ENCODE data around the gene SKA1.
"Not testable (repeated sequence)": the region's sequence is repeated elsewhere in the genome, so short reads cannot be mapped to it uniquely, and the experiment has no call there.

Gene SKA1

DNA sequence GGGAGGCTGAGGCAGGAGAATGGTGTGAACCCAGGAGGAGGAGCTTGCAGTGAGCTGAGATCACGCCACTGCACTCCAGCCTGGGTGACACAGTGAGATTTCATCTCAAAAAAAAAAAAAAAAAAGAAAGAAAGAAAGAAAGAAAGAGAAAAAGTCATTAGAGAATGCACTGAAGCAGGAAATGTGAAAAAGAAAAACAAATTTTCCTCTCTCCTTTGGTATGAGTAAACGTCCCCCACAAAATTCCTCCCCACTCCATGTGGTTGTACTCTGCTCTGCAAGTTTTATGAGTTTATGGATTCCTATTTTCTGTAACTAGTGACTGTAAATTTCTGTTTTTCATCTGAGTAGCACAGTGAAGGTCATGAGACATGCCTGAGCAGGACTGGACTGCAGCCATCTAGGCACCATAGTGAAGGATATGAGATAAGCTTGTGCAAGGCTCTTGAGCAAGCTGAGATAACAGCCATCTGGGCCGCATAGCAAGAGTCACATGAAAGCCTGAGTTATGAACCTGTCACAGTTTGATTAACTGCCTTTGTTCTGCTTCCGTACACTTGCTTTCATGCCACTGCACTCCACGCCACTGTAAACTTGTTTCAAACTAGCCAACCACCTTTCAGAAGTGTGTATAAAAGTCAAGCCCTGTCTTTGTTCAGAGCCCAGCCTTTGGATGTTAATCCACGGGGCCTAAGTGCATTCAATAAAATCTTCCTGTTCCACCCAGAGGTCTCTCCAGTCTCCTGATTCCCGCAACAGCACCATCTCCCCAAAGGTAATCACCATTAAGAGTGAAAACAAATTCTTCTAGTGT lies 50.2 kb downstream of the SKA1 start:
- peak; percentile 42 for DNase-seq (ENCODE audit: low read depth)
- no peak overlapping the region for H3K4me3 ChIP-seq (ENCODE audit: control insufficient read depth, low read depth, low read length)
- TF ChIP-seq, protein P1, sequence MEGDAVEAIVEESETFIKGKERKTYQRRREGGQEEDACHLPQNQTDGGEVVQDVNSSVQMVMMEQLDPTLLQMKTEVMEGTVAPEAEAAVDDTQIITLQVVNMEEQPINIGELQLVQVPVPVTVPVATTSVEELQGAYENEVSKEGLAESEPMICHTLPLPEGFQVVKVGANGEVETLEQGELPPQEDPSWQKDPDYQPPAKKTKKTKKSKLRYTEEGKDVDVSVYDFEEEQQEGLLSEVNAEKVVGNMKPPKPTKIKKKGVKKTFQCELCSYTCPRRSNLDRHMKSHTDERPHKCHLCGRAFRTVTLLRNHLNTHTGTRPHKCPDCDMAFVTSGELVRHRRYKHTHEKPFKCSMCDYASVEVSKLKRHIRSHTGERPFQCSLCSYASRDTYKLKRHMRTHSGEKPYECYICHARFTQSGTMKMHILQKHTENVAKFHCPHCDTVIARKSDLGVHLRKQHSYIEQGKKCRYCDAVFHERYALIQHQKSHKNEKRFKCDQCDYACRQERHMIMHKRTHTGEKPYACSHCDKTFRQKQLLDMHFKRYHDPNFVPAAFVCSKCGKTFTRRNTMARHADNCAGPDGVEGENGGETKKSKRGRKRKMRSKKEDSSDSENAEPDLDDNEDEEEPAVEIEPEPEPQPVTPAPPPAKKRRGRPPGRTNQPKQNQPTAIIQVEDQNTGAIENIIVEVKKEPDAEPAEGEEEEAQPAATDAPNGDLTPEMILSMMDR (conservative IDR thresholded peaks at IDR 0.05; ENCODE audit: control insufficient read depth, insufficient read depth, low read depth, low read length), result no peak

DNA sequence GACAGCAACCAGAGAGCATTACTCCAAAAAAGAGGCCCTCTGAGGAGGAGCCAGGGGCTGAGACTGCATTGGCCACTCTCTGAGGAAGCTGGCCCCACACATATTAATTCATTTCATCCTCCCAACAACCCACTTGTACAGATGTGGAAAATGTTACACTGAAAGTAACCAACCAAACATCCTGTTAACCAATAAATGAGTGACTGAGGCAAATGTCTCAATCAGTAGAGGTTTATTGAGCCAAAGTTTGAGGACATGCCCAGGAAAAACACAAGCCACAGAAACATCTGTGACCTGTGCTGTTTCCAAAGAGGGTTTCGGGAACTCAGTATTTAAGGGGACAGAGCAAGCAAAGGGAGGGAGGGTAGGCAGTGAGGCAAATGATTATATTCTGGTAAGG lies 53.0 kb downstream of the SKA1 start:
- no peak for DNase-seq (ENCODE audit: low read depth)

DNA sequence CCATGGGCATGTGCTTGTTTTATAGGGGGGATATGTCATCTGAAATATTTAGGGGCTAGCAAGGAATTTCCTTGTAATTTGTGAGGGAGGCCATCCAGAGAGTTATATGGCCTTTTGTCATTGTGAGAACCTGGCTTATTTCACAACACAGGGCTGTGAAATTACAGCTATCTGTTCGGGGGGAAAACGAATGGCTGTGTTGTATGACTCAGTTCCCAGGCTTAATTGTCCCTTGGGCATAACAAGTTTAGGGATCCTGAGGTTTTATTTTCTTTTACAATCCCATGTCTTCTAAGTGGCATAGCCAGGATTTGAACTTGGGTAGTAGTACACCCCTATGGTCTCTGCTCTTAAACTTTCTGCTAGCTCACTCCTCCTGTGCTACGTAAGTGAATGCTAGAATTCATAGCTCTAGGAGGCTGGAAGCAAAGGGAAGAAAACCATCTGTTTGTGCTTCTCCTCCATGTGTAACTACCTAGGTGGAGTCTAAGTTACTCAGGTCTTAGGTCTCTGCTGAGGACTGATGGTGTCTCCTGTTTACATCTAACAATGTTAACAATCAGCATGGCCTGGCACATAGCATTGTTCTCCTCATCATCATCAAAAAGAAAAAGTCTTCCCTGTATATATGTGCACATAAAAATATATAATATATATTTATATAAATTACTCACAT lies 53.8 kb downstream of the SKA1 start:
- DNase-seq (ENCODE audit: low read depth), result peak; percentile 48
- TF ChIP-seq, protein P1 (conservative IDR thresholded peaks at IDR 0.05; ENCODE audit: control insufficient read depth, insufficient read depth, low read depth, low read length), result no peak
- H3K4me3 ChIP-seq (ENCODE audit: control insufficient read depth, low read depth, low read length), result no peak overlapping the region

More for the DNA sequence above, 53.0 kb downstream of the SKA1 start:
- no peak overlapping the region for H3K4me3 ChIP-seq (ENCODE audit: control insufficient read depth, low read depth, low read length)
- TF ChIP-seq, protein P1 (conservative IDR thresholded peaks at IDR 0.05; ENCODE audit: control insufficient read depth, insufficient read depth, low read depth, low read length), result no peak

DNA sequence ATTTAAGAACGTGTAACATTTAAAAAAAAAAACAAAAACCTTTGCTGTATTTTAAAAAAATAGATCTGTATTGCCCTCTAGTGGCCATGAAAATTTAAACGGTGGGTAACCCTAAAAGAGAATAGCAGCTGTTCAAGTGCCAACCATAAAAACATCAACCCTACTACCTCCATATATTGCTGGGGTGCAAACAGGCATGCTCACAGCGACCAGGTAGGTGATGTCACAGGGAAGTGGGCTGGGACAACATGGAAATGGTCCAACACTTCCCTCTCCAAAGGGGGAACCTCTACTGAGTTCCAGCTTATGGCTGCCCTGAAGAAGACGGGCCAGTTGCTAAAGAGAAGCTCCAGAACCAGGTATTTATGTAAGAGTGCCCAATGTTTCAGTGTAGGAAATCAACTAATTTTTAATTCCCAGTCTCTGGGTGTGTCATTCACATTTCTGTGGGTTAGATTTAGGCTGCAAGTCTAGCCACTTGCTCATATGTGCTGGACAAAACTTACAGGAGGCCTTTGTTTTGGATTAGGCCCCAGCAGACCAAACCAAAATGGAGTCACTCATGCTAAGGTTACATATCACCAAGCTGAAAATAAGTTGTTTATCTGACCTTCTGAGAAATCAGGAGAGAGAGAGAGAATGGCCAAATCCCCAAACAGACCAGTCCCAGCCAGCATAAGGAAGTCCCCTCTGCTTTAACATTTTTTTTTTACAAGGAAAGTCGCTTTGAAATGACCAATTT lies 54.5 kb downstream of the SKA1 start:
- TF ChIP-seq, protein P1 (conservative IDR thresholded peaks at IDR 0.05; ENCODE audit: control insufficient read depth, insufficient read depth, low read depth, low read length), result peak; percentile 34
- H3K4me3 ChIP-seq (ENCODE audit: control insufficient read depth, low read depth, low read length), result no peak overlapping the region
- DNase-seq (ENCODE audit: low read depth), result peak; percentile 25

DNA sequence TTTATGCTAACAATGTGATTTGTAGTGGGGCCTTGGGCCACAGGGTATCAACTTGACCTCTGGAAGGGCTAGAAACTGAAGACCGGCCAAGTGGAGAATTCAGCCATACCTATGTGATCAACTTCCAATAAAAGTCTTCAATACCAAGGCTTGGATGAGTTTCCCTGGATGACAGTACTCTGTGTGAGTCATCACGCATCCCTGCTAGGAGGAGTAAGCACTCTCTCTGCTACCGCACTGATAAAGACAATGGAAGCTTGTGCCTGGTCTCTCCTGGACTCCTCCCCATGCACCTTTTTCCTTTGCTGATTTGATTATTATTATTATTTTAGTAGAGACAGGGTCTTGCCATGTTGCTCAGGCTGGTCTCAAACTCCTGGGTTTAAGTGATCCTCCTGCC lies 58.1 kb downstream of the SKA1 start:
- TF ChIP-seq, protein P1 (conservative IDR thresholded peaks at IDR 0.05; ENCODE audit: control insufficient read depth, insufficient read depth, low read depth, low read length), result no peak
- DNase-seq (ENCODE audit: low read depth), result peak; percentile 21
- no peak overlapping the region for H3K4me3 ChIP-seq (ENCODE audit: control insufficient read depth, low read depth, low read length)

DNA sequence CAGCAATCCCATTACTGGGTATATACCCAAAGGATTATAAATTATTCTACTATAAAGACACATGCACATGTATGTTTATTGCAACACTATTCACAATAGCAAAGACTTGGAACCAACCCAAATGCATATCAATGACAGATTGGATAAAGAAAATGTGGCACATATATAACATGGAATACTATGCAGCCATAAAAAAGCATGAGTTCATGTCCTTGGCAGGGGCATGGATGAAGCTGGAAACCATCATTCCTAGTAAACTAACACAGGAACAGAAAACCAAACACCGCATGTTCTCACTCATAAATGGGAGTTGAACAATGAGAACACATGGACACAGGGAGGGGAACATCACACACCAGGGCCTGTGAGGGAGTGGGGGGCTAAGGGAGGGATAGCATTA lies 61.9 kb downstream of the SKA1 start:
- not testable (repeated sequence) for DNase-seq (ENCODE audit: low read depth); H3K4me3 ChIP-seq (ENCODE audit: control insufficient read depth, low read depth, low read length)

All from fibroblast of mammary gland (primary cell).